IMR-90 (cell line): ENCODE results near the gene TMOD1. TPM values are rescaled to one million over a fixed set of nuclear protein-coding genes. Genes with fewer than 3 reads are reported as not detected.

ENCODE experiments used
- ATAC-seq: fragments of 200-7000 bp; cut with Tn5 transposase; 2 replicates; pipeline ENCODE4 v1.9.1; 2020; ENCODE audit warnings: low read depth, mild to moderate bottlenecking, moderate library complexity
- BruUV-seq: library from RNA; stranded (reverse); fragments of 400-500 nt; replicated peaks from 2 replicates; lab custom pipeline; 2021; lab: Mats Ljungman, UMichigan
- CTCF ChIA-PET: fragments of 300-600 bp; formaldehyde crosslinking; extraction: SDS; loops from one replicate; lab custom pipeline; 2021; ENCODE audit warnings: antibody characterized with exemption; lab: Yijun Ruan, JAX
- POLR2A ChIA-PET: fragments of 300-600 bp; sonication (Branson Sonifier 250); formaldehyde crosslinking; loops from one replicate; lab custom pipeline; 2022; ENCODE audit warnings: antibody characterized with exemption; ENCODE audit not compliant: unreplicated experiment; lab: Charles Lee
- DNase-seq: peaks from one replicate; pipeline ENCODE4 v3.0.0; 2013
- H2AFZ ChIP-seq: replicated peaks from 2 replicates; pipeline ENCODE3; 2013; ENCODE audit warnings: low read length, mild to moderate bottlenecking; ENCODE audit not compliant: poor library complexity
- H2AK5ac ChIP-seq: 2 replicates; pipeline ENCODE4 v1.6.1; 2013; ENCODE audit warnings: low read depth, low read length, inconsistent platforms
- H2AK9ac ChIP-seq: replicated peaks from 2 replicates; pipeline ENCODE3; 2013; ENCODE audit warnings: mild to moderate bottlenecking, low read depth, low read length, moderate library complexity; ENCODE audit not compliant: poor library complexity
- H2BK120ac ChIP-seq: 2 replicates; pipeline ENCODE4 v1.6.1; 2013; ENCODE audit warnings: low read depth, low read length, inconsistent platforms
- H2BK15ac ChIP-seq: 3 replicates; pipeline ENCODE4 v1.6.1; 2013; ENCODE audit warnings: low read depth, low read length, inconsistent platforms
- H2BK20ac ChIP-seq: 2 replicates; pipeline ENCODE4 v1.6.1; 2013; ENCODE audit warnings: low read depth, mild to moderate bottlenecking, inconsistent platforms, low read length, moderate library complexity
- H2BK5ac ChIP-seq: 2 replicates; pipeline ENCODE4 v1.6.1; 2013; ENCODE audit warnings: mild to moderate bottlenecking, low read depth, low read length, inconsistent platforms; ENCODE audit not compliant: poor library complexity, severe bottlenecking
- H3K14ac ChIP-seq: replicated peaks from 2 replicates; pipeline ENCODE4 v1.6.1; 2013; ENCODE audit warnings: low read depth, low read length, inconsistent platforms
- H3K18ac ChIP-seq: 2 replicates; pipeline ENCODE4 v1.6.1; 2013; ENCODE audit warnings: low read depth, low read length, control low read depth
- H3K23ac ChIP-seq: 2 replicates; pipeline ENCODE4 v1.6.1; 2013; ENCODE audit warnings: low read depth, low read length, inconsistent platforms
- H3K27ac ChIP-seq: 2 replicates; pipeline ENCODE4 v1.5.1; 2013; ENCODE audit warnings: mild to moderate bottlenecking, control low read depth, low read length; ENCODE audit not compliant: insufficient read depth
- H3K27me3 ChIP-seq: 2 replicates; pipeline ENCODE4 v1.6.1; 2013; ENCODE audit warnings: low read length; ENCODE audit not compliant: control insufficient read depth, insufficient read depth
- H3K36me3 ChIP-seq: 2 replicates; pipeline ENCODE4 v1.6.1; 2013; ENCODE audit warnings: low read length, mixed read lengths; ENCODE audit not compliant: control insufficient read depth, insufficient read depth
- H3K4ac ChIP-seq: 2 replicates; pipeline ENCODE4 v1.6.1; 2013; ENCODE audit warnings: low read depth, low read length, inconsistent platforms
- H3K4me1 ChIP-seq: 2 replicates; pipeline ENCODE4 v1.6.1; 2013; ENCODE audit warnings: low read length, mixed read lengths; ENCODE audit not compliant: control insufficient read depth, insufficient read depth
- H3K4me2 ChIP-seq: 2 replicates; pipeline ENCODE4 v1.6.1; 2013; ENCODE audit warnings: low read depth, mild to moderate bottlenecking, control low read depth, low read length, moderate library complexity
- H3K4me3 ChIP-seq: 2 replicates; pipeline ENCODE4 v1.5.1; 2013; ENCODE audit warnings: low read depth, mild to moderate bottlenecking, control low read depth, low read length, moderate library complexity; ENCODE audit not compliant: insufficient read depth
- H3K56ac ChIP-seq: 2 replicates; pipeline ENCODE4 v1.6.1; 2013; ENCODE audit warnings: low read length, inconsistent platforms; ENCODE audit not compliant: insufficient read depth; ENCODE audit errors: extremely low read depth
- H3K79me1 ChIP-seq, 2 experiments: 2 replicates each; pipeline ENCODE4 v1.6.1; 2013; ENCODE audit warnings: low read length in 2 of 2, inconsistent platforms in 1 of 2, low read depth in 1 of 2
- H3K9ac ChIP-seq: 2 replicates; pipeline ENCODE4 v1.6.1; 2013; ENCODE audit warnings: low read depth, low read length, control low read depth
- H3K9me1 ChIP-seq: 2 replicates; pipeline ENCODE4 v1.6.1; 2013; ENCODE audit warnings: low read length, inconsistent platforms; ENCODE audit not compliant: insufficient read depth
- H3K9me3 ChIP-seq: 2 replicates; pipeline ENCODE4 v1.6.1; 2013; ENCODE audit warnings: low read length; ENCODE audit not compliant: control insufficient read depth, insufficient read depth
- H4K20me1 ChIP-seq: 2 replicates; pipeline ENCODE4 v1.6.1; 2013; ENCODE audit warnings: low read length, inconsistent platforms; ENCODE audit not compliant: insufficient read depth
- H4K5ac ChIP-seq: 2 replicates; pipeline ENCODE4 v1.6.1; 2013; ENCODE audit warnings: mild to moderate bottlenecking, low read depth, low read length, control low read depth
- H4K8ac ChIP-seq, 2 experiments: 2 replicates each; pipeline ENCODE4 v1.6.1; 2013; ENCODE audit warnings: low read depth in 2 of 2, low read length in 2 of 2, control low read depth in 1 of 2, inconsistent platforms in 1 of 2
- H4K91ac ChIP-seq: 2 replicates; pipeline ENCODE4 v1.6.1; 2013; ENCODE audit warnings: low read depth, low read length, inconsistent platforms; ENCODE audit not compliant: insufficient read depth
- CEBPB ChIP-seq: IDR thresholded peaks from 2 replicates; pipeline ENCODE4 v1.6.1; 2012; ENCODE audit warnings: low read depth, low read length, improper control_type of control experiment
- CHD1 ChIP-seq: IDR thresholded peaks from 2 replicates; pipeline ENCODE4 v1.6.1; 2012; ENCODE audit warnings: low read depth, low read length, improper control_type of control experiment
- ELK1 ChIP-seq: fragments of 150-350 bp; IDR thresholded peaks from 2 replicates; pipeline ENCODE4 v1.6.1; 2016; ENCODE audit warnings: low read depth, mild to moderate bottlenecking, low read length, moderate library complexity, borderline replicate concordance
- FOS ChIP-seq: fragments of 150-350 bp; IDR thresholded peaks from 2 replicates; pipeline ENCODE4 v1.6.1; 2016; ENCODE audit warnings: low read depth, low read length
- MAFK ChIP-seq: IDR thresholded peaks from 2 replicates; pipeline ENCODE4 v1.6.1; 2012; ENCODE audit warnings: low read depth, low read length, improper control_type of control experiment
- NFE2L2 ChIP-seq: fragments of 150-350 bp; IDR thresholded peaks from 2 replicates; pipeline ENCODE4 v1.6.1; 2016; ENCODE audit warnings: low read depth, mild to moderate bottlenecking, low read length
- RAD21 ChIP-seq: IDR thresholded peaks from 2 replicates; pipeline ENCODE4 v1.6.1; 2012; ENCODE audit warnings: low read length, improper control_type of control experiment
- RCOR1 ChIP-seq: IDR thresholded peaks from 2 replicates; pipeline ENCODE4 v1.6.1; 2012; ENCODE audit warnings: mild to moderate bottlenecking, low read length, improper control_type of control experiment; ENCODE audit not compliant: insufficient replicate concordance
- RFX5 ChIP-seq: IDR thresholded peaks from 2 replicates; pipeline ENCODE4 v1.8.0; 2012; ENCODE audit warnings: low read depth, mild to moderate bottlenecking, low read length, moderate library complexity
- WGBS, 2 experiments: methylation state at CpG; one replicate each; pipeline versions ENCODE4 v1.1.5 to v1.1.7; 2013; ENCODE audit warnings: missing lambda C conversion rate in 2 of 2; ENCODE audit not compliant: insufficient read length in 1 of 2; ENCODE audit errors: extremely low coverage in 2 of 2; 5-methylcytosine and 5-hydroxymethylcytosine counted together
- dilution Hi-C: fragments of 300-500 bp; cut with HindIII; formaldehyde crosslinking; loops from one replicate; pipeline ENCODE4 v1.14.3; 2018; ENCODE audit warnings: low sequenced_read_pairs; ENCODE audit not compliant: unreplicated experiment
- in situ Hi-C: fragments of 300-500 bp; cut with MboI; formaldehyde crosslinking; loops from 3 replicates; pipeline ENCODE4 v1.14.3; 2019; ENCODE audit warnings: low sequenced_read_pairs, inconsistent platforms, mixed read lengths
- intact Hi-C: fragments of 100-400 bp; cut with micrococcal nuclease; formaldehyde crosslinking; loops from 2 replicates; pipeline ENCODE4 v1.10.0; 2022
- polyA plus RNA-seq, 3 experiments: library from polyadenylated mRNA; depleted of rRNA; stranded (reverse); fragments of >200 nt; gene quantifications; 2 replicates each; pipeline ENCODE4 v1.2.3, GENCODE V29; 2012; ENCODE audit warnings: low replicate concordance in 1 of 3
- total RNA-seq: library from RNA; depleted of rRNA; stranded (reverse); fragments of >200 nt; gene quantifications from 2 replicates; pipeline ENCODE4 v1.2.3, GENCODE V29; 2012
- TF ChIP-seq, protein P1 (sequence below): conservative IDR thresholded peaks from 2 replicates; pipeline ENCODE4 v1.5.1; 2012; ENCODE audit warnings: mild to moderate bottlenecking, low read depth, low read length, improper control_type of control experiment
- TF ChIP-seq, protein P2 (sequence below): fragments of 150-350 bp; IDR thresholded peaks from 2 replicates; pipeline ENCODE4 v1.6.1; 2017; ENCODE audit warnings: mild to moderate bottlenecking, antibody characterized with exemption, low read length, low read depth

TMOD1 gene
- total and polyA plus RNA-seq, 2 of the 4 experiments (the other 2 are of a cell fraction), result 0.18 to 0.38 TPM

DNA sequence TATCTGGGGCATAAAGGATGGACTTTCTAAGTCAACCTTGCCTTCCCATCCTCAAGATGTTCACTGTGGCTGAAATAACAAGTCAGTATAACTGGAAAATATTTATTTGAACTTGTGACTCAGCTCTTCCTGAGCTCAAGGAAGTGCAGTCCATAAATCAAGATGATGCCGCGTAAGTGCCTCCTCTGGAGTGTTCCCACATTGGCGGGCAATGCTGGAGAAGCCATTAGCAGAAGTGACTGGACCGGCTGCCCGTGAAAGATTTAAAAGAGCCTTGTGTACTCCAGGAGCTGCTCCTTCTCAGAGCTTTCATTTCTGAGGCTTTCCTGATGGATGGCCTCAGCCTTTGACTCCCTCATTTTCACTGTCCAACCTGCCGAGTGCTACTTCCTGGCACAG is 17.4 kb downstream of the TMOD1 start:
- no peak overlapping the region for H4K5ac ChIP-seq
- no peaks in the 10 kb centered on the region for H3K36me3 ChIP-seq
- in situ Hi-C loops (no loop called here), dilution Hi-C loops (no loop called here), intact Hi-C loops (no loop called here)
- ATAC-seq (peak; percentile 95), DNase-seq (peak; percentile 92)
- ChIA-PET CTCF (interaction anchor here (1.1 to 1.8 kb wide), 2 partner anchors 15 to 80 kb away, joined by 3 to 4 read pairs; no protein-coding TSS in a partner anchor), POLR2A (no interaction called here)
- H3K18ac ChIP-seq, result no peak overlapping the region; the same call in 1 of the 2 replicates
- peaks cover 6% of the 10 kb centered on the region for H3K27me3 ChIP-seq
- H3K79me1 ChIP-seq, result no peaks in the 10 kb centered on the region
- no peak overlapping the region for H2AK9ac ChIP-seq
- TF ChIP-seq CHD1 (no peak), RCOR1 (no peak), MAFK (no peak), FOS (0 out of 2 replicates have a peak, but pooled peaks have one; percentile 33), CEBPB (no peak), NFE2L2 (peak; percentile 65; the same call in 1 of the 2 replicates), RFX5 (no peak), ELK1 (no peak), RAD21 (no peak)
- TF ChIP-seq, protein P1, sequence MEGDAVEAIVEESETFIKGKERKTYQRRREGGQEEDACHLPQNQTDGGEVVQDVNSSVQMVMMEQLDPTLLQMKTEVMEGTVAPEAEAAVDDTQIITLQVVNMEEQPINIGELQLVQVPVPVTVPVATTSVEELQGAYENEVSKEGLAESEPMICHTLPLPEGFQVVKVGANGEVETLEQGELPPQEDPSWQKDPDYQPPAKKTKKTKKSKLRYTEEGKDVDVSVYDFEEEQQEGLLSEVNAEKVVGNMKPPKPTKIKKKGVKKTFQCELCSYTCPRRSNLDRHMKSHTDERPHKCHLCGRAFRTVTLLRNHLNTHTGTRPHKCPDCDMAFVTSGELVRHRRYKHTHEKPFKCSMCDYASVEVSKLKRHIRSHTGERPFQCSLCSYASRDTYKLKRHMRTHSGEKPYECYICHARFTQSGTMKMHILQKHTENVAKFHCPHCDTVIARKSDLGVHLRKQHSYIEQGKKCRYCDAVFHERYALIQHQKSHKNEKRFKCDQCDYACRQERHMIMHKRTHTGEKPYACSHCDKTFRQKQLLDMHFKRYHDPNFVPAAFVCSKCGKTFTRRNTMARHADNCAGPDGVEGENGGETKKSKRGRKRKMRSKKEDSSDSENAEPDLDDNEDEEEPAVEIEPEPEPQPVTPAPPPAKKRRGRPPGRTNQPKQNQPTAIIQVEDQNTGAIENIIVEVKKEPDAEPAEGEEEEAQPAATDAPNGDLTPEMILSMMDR, result no peak
- TF ChIP-seq, protein P2, sequence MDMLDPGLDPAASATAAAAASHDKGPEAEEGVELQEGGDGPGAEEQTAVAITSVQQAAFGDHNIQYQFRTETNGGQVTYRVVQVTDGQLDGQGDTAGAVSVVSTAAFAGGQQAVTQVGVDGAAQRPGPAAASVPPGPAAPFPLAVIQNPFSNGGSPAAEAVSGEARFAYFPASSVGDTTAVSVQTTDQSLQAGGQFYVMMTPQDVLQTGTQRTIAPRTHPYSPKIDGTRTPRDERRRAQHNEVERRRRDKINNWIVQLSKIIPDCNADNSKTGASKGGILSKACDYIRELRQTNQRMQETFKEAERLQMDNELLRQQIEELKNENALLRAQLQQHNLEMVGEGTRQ, result no peak
- peaks cover 16% of the 10 kb centered on the region for H3K9me1 ChIP-seq
- peak overlapping the region; percentile 63; the same call in 1 of the 2 replicates for H2AK5ac ChIP-seq
- peak overlapping the region; percentile 39; the same call in 1 of the 2 replicates for H3K56ac ChIP-seq
- peak overlapping the region; percentile 36 for H2AFZ ChIP-seq
- no peak overlapping the region for H3K4me3 ChIP-seq
- no TSS peak for BruUV-seq
- H3K4ac ChIP-seq, result peak overlapping the region; percentile 49
- peak overlapping the region; percentile 42; the same call in 1 of the 3 replicates for H2BK15ac ChIP-seq
- H3K14ac ChIP-seq, result 0 out of 2 replicates have a peak overlapping the region, but pooled peaks have one; percentile 6
- peak overlapping the region in 1 of 2 experiments; percentile 48; a peak in 2 of 4 replicates for H4K8ac ChIP-seq
- 0% methylated on average over 3 of the region's 6 CpGs; no CpG with 5 or more reads in 1 of the 2 experiments for WGBS, 2 experiments
- H4K91ac ChIP-seq, result peak overlapping the region; percentile 49
- no peak overlapping the region for H3K9ac ChIP-seq
- no peak overlapping the region for H2BK5ac ChIP-seq
- H3K9me3 ChIP-seq, result no peaks in the 10 kb centered on the region
- H4K20me1 ChIP-seq, result 0 out of 2 replicates have a peak, but pooled peaks cover 6% of the 10 kb centered on the region
- peaks cover 10% of the 10 kb centered on the region; the same call in 1 of the 2 replicates for H3K4me1 ChIP-seq
- peak overlapping the region; percentile 58; the same call in 1 of the 2 replicates for H2BK120ac ChIP-seq
- H2BK20ac ChIP-seq, result peak overlapping the region; percentile 75; the same call in 1 of the 2 replicates
- H3K4me2 ChIP-seq, result peak overlapping the region; percentile 57
- H3K27ac ChIP-seq, result peak overlapping the region; percentile 54; the same call in 1 of the 2 replicates
- H3K23ac ChIP-seq, result 0 out of 2 replicates have a peak overlapping the region, but pooled peaks have one; percentile 21
